Epithelial cell of esophagus (primary cell): Measurements from ENCODE around the gene ALOX15.

Source experiments
- DNase-seq: peaks from one replicate; pipeline ENCODE4 v3.0.0; 2010; ENCODE audit warnings: low read depth
- H3K4me3 ChIP-seq: 2 replicates; pipeline ENCODE4 v1.5.1; 2011; ENCODE audit warnings: mild to moderate bottlenecking, low read length, control low read depth
- CTCF ChIP-seq: IDR thresholded peaks from 2 replicates; pipeline ENCODE4 v1.5.1; 2011; ENCODE audit warnings: low read depth, mild to moderate bottlenecking, low read length, control low read depth, inconsistent platforms; ENCODE audit not compliant: insufficient read depth; ENCODE audit errors: missing control alignments

The ALOX15 gene

GRCh38 chr17:4675791-4676190, 34.3 kb upstream of the ALOX15 start:
- DNase-seq = no peak
- no peak overlapping the region for H3K4me3 ChIP-seq
- no peak for TF ChIP-seq CTCF

GRCh38 chr17:4674685-4674998, 33.2 kb upstream of the ALOX15 start:
- TF ChIP-seq CTCF = no peak
- no peak overlapping the region for H3K4me3 ChIP-seq
- no peak for DNase-seq

GRCh38 chr17:4673986-4674684, 32.7 kb upstream of the ALOX15 start:
- no peak for DNase-seq
- H3K4me3 ChIP-seq = no peak overlapping the region
- no peak for TF ChIP-seq CTCF

GRCh38 chr17:4673169-4673568, 31.7 kb upstream of the ALOX15 start:
- no peak for DNase-seq
- no peak for TF ChIP-seq CTCF
- no peak overlapping the region for H3K4me3 ChIP-seq

- no peak for DNase-seq
- no peak overlapping the region for H3K4me3 ChIP-seq
- TF ChIP-seq CTCF = no peak
Measured at GRCh38 chr17:4672751-4673150, 31.3 kb upstream of the ALOX15 start.

- no peak overlapping the region for H3K4me3 ChIP-seq
- no peak for TF ChIP-seq CTCF
- DNase-seq = no peak
Measured at GRCh38 chr17:4672055-4672630, 30.7 kb upstream of the ALOX15 start.

- TF ChIP-seq CTCF = no peak
- no peak for DNase-seq
Measured at GRCh38 chr17:4667166-4667565, 25.7 kb upstream of the ALOX15 start.

More at GRCh38 chr17:4667166-4667565, 25.7 kb upstream of the ALOX15 start:
- no peak overlapping the region for H3K4me3 ChIP-seq
